Testis (tissue), 2 donors: ENCODE results near the gene ERCC6L2.

Experiments
- CTCF ChIP-seq, 3 experiments: fragments of 450-650 bp in 2 of 3; fragments of 200-600 bp in 1 of 3; sonication (generic) in 1 of 3; IDR thresholded peaks; one replicate each; pipeline ENCODE4 v1.5.1; 2016 to 2019; ENCODE audit warnings: antibody characterized with exemption in 3 of 3, mild to moderate bottlenecking in 2 of 3, moderate library complexity in 1 of 3
- POLR2A ChIP-seq: fragments of 450-650 bp; IDR thresholded peaks from one replicate; pipeline ENCODE4 v1.6.1; 2017; ENCODE audit warnings: antibody characterized with exemption, mild to moderate bottlenecking, moderate library complexity

GRCh38 chr9:95879591-95879990 lies 4.1 kb downstream of the ERCC6L2 start:
- TF ChIP-seq CTCF (IDR thresholded peaks at IDR 0.05) (no peak), POLR2A (no peak)
